GM23248 (cell line): ENCODE data around the gene ELAVL1. TPM values are rescaled to one million over a fixed set of nuclear protein-coding genes. Genes with fewer than 3 reads are reported as not detected.

Source experiments
- DNase-seq: peaks from one replicate; pipeline ENCODE4 v3.0.0-alpha.2; 2015
- H2AFZ ChIP-seq: fragments of 200-600 bp; sonication (generic); 2 replicates; pipeline ENCODE4 v1.6.1; 2016; ENCODE audit warnings: antibody characterized with exemption
- H3F3A ChIP-seq: fragments of 200-600 bp; sonication (generic); 2 replicates; pipeline ENCODE4 v1.6.1; 2016; ENCODE audit warnings: mild to moderate bottlenecking, antibody characterized with exemption, mixed run types; ENCODE audit not compliant: insufficient read depth
- H3K27ac ChIP-seq: fragments of 200-600 bp; sonication (generic); 2 replicates; pipeline ENCODE4 v1.5.1; 2016; ENCODE audit warnings: mild to moderate bottlenecking
- H3K27me3 ChIP-seq: fragments of 200-600 bp; sonication (generic); replicated peaks from 2 replicates; pipeline ENCODE4 v1.6.1; 2016; ENCODE audit warnings: mild to moderate bottlenecking; ENCODE audit not compliant: insufficient read depth
- H3K36me3 ChIP-seq: fragments of 200-600 bp; sonication (generic); 2 replicates; pipeline ENCODE4 v1.6.1; 2016; ENCODE audit warnings: low read depth, mild to moderate bottlenecking
- H3K4me1 ChIP-seq: fragments of 200-600 bp; sonication (generic); 2 replicates; pipeline ENCODE4 v1.6.1; 2016; ENCODE audit warnings: mild to moderate bottlenecking; ENCODE audit not compliant: insufficient read depth
- H3K4me2 ChIP-seq: fragments of 200-600 bp; sonication (generic); one replicate; pipeline ENCODE4 v1.6.1; 2016; ENCODE audit warnings: mild to moderate bottlenecking; ENCODE audit not compliant: unreplicated experiment
- H3K4me3 ChIP-seq: fragments of 200-600 bp; sonication (generic); 2 replicates; pipeline ENCODE4 v1.5.1; 2016; ENCODE audit warnings: mild to moderate bottlenecking
- H3K79me2 ChIP-seq: fragments of 200-600 bp; sonication (generic); 2 replicates; pipeline ENCODE4 v1.6.1; 2016; ENCODE audit warnings: mild to moderate bottlenecking; ENCODE audit not compliant: insufficient read depth
- H3K9ac ChIP-seq: fragments of 200-600 bp; sonication (generic); 2 replicates; pipeline ENCODE4 v1.6.1; 2016; ENCODE audit warnings: mild to moderate bottlenecking
- H3K9me2 ChIP-seq: fragments of 200-600 bp; sonication (generic); 2 replicates; pipeline ENCODE4 v1.6.1; 2016; ENCODE audit warnings: mixed run types, mild to moderate bottlenecking, moderate library complexity; ENCODE audit not compliant: insufficient read depth
- H3K9me3 ChIP-seq: fragments of 200-600 bp; sonication (generic); one replicate; pipeline ENCODE4 v1.6.1; 2017; ENCODE audit warnings: low read depth
- H4K20me1 ChIP-seq: fragments of 200-600 bp; sonication (generic); 2 replicates; pipeline ENCODE4 v1.6.0; 2016; ENCODE audit not compliant: insufficient read depth
- EZH2 ChIP-seq: fragments of 200-600 bp; sonication (generic); IDR thresholded peaks from 2 replicates; pipeline ENCODE4 v1.6.1; 2018; ENCODE audit warnings: antibody characterized with exemption, mild to moderate bottlenecking; ENCODE audit not compliant: insufficient read depth, poor library complexity, severe bottlenecking
- EZH2phosphoT487 ChIP-seq: fragments of 200-600 bp; sonication (generic); IDR thresholded peaks from 2 replicates; pipeline ENCODE4 v1.6.1; 2018; ENCODE audit warnings: antibody characterized with exemption, moderate library complexity, mild to moderate bottlenecking, low read depth; ENCODE audit not compliant: insufficient read depth
- WGBS, 2 experiments: methylation state at CpG; one replicate each; pipeline ENCODE4 v1.1.6; 2015 to 2017; ENCODE audit warnings: low lambda C conversion rate in 2 of 2, low coverage in 1 of 2; ENCODE audit errors: missing lambda C conversion rate in 2 of 2; 5-methylcytosine and 5-hydroxymethylcytosine counted together
- in situ Hi-C: fragments of 300-500 bp; cut with MboI; formaldehyde crosslinking; loops from 2 replicates; pipeline ENCODE4 v1.15.0; 2020
- polyA plus RNA-seq: library from polyadenylated mRNA; unstranded; fragments of >200 nt; fragmentation: Nextera tagmentation; extraction: Ambion mirVana; gene quantifications from 2 replicates; pipeline ENCODE4 v1.2.1, GENCODE V29; 2016
- total RNA-seq: library from RNA; depleted of rRNA; stranded (reverse); fragments of >200 nt; shearing (Covaris generic); gene quantifications from 2 replicates; pipeline ENCODE4 v1.2.3, GENCODE V29; 2014

The ELAVL1 gene
- total and polyA plus RNA-seq, 2 experiments from 2014 or later, result 48.1 to 78.9 TPM

DNA sequence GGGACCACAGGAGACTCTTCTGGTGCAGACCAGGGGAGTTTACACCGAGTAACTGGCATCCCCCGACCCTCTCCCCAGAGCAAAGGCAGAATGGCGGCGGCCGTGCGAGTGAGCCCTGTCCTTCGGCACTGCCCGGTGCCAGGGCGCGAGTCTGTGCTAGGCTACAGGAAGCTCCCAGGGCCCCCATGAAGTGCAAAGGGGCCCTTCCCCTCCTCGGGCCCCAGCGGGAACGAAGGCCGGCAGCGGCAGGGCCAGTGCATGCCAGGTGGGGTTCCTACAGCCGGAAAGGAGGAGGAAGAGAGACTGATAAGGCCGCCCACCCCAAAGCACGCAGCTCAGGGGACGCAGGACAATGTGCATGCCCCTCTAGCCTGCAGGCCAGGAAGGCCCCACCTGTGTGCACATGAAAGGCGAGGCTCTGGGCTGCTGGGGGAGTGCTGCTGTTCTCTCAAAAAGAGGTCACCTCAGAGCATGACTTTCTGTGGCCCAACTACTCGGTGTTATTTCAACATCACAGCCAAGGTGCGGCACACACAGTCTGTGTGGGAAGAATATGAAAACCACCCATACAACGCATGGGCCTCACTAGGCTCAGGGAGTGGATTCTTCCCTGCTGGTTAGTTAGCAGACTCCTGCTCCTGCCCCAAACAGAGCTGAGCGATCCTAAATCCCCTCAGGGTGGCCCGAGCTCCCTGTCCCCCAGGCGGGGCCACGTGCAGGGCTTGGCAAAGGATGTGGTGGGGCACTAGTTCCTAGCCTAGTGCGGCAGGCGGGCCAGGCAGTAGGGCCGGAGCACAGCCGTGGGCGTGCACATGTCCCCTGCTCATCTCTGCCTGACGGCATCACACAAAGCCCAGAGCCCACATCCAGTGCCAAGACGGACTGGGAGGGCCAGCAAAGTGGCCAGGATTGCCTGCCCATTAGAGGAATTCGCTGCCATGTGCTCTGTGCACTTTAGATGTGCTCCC lies 33.6 kb downstream of the ELAVL1 start:
- H2AFZ ChIP-seq, result no peak overlapping the region
- H3K79me2 ChIP-seq, result 0 out of 2 replicates have a peak, but pooled peaks cover 4% of the 10 kb centered on the region
- no peaks in the 10 kb centered on the region for H3K4me1 ChIP-seq
- H3K9ac ChIP-seq, result no peak overlapping the region
- WGBS, 2 experiments, result 84 to 85% methylated on average over 34 to 35 of the region's 35 CpGs
- H3F3A ChIP-seq, result no peaks in the 10 kb centered on the region
- H4K20me1 ChIP-seq, result no peaks in the 10 kb centered on the region
- no peak overlapping the region for H3K4me2 ChIP-seq
- no peaks in the 10 kb centered on the region for H3K27me3 ChIP-seq
- no peaks in the 10 kb centered on the region for H3K9me3 ChIP-seq
- in situ Hi-C loops, result no loop called here
- H3K9me2 ChIP-seq, result no peaks in the 10 kb centered on the region
- H3K36me3 ChIP-seq, result no peaks in the 10 kb centered on the region; the same call in 1 of the 2 replicates
- TF ChIP-seq EZH2phosphoT487 (no peak), EZH2 (no peak)
- no peak for DNase-seq
- no peak overlapping the region for H3K4me3 ChIP-seq
- H3K27ac ChIP-seq, result no peak overlapping the region

GRCh38 chr19:7970716-7971448 lies 34.6 kb downstream of the ELAVL1 start:
- Histone ChIP-seq H3K9me3 (no peaks in the 10 kb centered on the region), H3K4me1 (no peaks in the 10 kb centered on the region), H2AFZ (no peak overlapping the region), H3K9ac (no peak overlapping the region), H3K27me3 (no peaks in the 10 kb centered on the region), H3K36me3 (no peaks in the 10 kb centered on the region; the same call in 1 of the 2 replicates), H3K9me2 (no peaks in the 10 kb centered on the region), H3K4me2 (no peak overlapping the region), H4K20me1 (no peaks in the 10 kb centered on the region), H3K79me2 (0 out of 2 replicates have a peak, but pooled peaks cover 4% of the 10 kb centered on the region), H3K27ac (no peak overlapping the region), H3K4me3 (no peak overlapping the region), H3F3A (no peaks in the 10 kb centered on the region)
- in situ Hi-C loops, result no loop called here
- peak; percentile 60 for DNase-seq
- TF ChIP-seq EZH2 (no peak), EZH2phosphoT487 (no peak)
- 75 to 76% methylated on average over 12 of the region's 12 CpGs for WGBS, 2 experiments

DNA sequence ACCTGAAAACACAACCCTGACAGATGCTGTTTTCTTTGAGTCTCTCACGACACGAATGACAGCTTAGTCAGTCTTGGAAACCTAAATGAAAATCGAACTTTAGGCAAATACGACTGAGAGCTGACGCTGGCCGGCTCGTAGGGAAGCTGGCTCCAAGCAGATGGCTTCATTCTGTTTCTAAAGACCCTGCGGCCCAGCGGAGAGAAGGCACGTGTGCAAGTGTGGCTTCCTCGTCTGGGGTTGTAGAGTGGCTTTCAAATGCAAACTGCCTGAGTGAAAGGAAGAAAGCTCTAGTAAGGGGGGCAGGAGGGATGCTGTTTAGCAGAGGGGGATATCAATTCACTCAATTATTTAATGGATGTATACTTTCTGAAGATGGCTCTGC lies 35.9 kb downstream of the ELAVL1 start:
- 93 to 94% methylated on average over 11 of the region's 11 CpGs for WGBS, 2 experiments
- no peaks in the 10 kb centered on the region for H3K9me2 ChIP-seq
- H3K4me1 ChIP-seq, result no peaks in the 10 kb centered on the region
- no peaks in the 10 kb centered on the region for H4K20me1 ChIP-seq
- H3K4me3 ChIP-seq, result no peak overlapping the region
- H3K9me3 ChIP-seq, result no peaks in the 10 kb centered on the region
- no peak overlapping the region for H3K9ac ChIP-seq
- no peak overlapping the region for H3K4me2 ChIP-seq
- in situ Hi-C loops, result loop anchor here (10.0 kb wide), 1 partner anchor 275 kb away; no protein-coding TSS in a partner anchor
- no peaks in the 10 kb centered on the region for H3K79me2 ChIP-seq
- no peaks in the 10 kb centered on the region for H3F3A ChIP-seq
- H2AFZ ChIP-seq, result no peak overlapping the region
- no peaks in the 10 kb centered on the region for H3K27me3 ChIP-seq
- no peak for DNase-seq
- H3K36me3 ChIP-seq, result peaks cover 3% of the 10 kb centered on the region; the same call in 1 of the 2 replicates
- no peak overlapping the region for H3K27ac ChIP-seq
- no peak for TF ChIP-seq EZH2
- TF ChIP-seq EZH2phosphoT487, result no peak

GRCh38 chr19:7968796-7969554 lies 36.5 kb downstream of the ELAVL1 start:
- Histone ChIP-seq H3K36me3 (peaks cover 3% of the 10 kb centered on the region; the same call in 1 of the 2 replicates), H3K27ac (no peak overlapping the region), H3K4me3 (no peak overlapping the region), H3K9me3 (no peaks in the 10 kb centered on the region), H3K9me2 (no peaks in the 10 kb centered on the region), H3F3A (no peaks in the 10 kb centered on the region), H3K4me1 (no peaks in the 10 kb centered on the region), H2AFZ (no peak overlapping the region), H3K9ac (no peak overlapping the region), H3K79me2 (no peaks in the 10 kb centered on the region), H3K27me3 (no peaks in the 10 kb centered on the region), H3K4me2 (no peak overlapping the region), H4K20me1 (no peaks in the 10 kb centered on the region)
- WGBS, 2 experiments, result 84 to 88% methylated on average over 20 of the region's 20 CpGs
- in situ Hi-C loops, result loop anchor here (10.0 kb wide), 1 partner anchor 276 kb away; no protein-coding TSS in a partner anchor
- TF ChIP-seq EZH2phosphoT487 (no peak), EZH2 (no peak)
- DNase-seq, result peak; percentile 47
